Measurements from ENCODE around the gene CRELD2.

Gene CRELD2

DNA sequence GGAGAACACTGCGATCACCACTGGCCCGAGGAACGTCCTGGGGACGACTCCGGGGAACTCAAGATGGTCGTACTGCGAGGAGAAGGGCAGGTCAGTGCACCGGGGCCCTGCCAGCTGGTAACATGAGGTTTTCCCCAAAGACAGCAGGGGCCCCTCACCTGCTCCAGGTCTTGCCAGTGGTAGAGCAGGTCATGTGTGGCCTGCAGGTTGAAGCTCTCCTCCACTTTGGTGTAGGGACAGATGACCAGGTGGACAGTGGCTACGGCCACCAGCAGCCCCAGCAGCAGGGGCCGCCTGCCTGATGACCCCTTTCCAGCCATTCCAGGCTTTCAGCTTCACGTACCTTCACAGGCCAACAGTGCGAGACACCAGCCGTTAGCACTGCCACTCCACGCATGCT, 5.0 kb upstream of the CRELD2 start:
- DNase-seq: no peak

DNA sequence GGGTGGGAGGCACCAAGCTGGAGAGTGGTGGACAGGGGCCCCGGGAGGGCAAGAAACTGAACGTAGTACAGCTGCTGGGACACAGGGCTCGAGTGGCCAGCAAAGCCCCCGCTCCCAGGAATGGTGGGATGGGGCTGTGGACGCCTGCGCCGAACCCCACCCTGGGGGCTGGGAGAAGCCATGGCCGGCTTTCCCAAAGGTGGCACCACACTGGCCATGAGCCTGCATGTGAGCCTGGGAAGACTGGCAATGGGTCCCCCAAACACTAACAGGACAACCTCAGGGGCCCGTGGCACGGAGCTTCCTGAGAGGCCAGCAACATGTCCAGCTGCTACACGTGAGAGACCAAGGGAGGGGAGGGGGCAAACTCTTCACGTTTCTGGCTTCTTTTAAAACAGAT, 4.2 kb upstream of the CRELD2 start:
- no peak for DNase-seq

DNA sequence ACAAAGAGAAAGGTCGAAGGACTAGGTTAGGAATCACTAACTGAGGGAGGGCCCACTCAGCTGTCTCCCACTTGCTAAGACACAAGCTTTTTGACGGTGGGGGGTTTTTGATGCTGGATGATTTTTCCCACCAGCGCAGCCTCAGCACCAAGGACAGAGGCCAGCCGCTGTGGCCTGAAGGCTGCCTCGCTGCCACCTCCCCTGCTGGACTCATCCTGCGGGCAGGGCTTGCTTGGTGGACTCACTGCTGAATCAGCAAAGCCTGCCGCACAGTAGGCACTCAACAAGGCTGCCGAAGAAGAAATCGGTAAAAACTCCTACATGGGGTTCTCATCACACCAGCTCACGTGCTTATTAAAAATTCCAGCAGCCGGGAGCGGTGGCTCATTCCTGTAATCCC, 2.8 kb upstream of the CRELD2 start:
- no peak for DNase-seq

GRCh38 chr22:49916831-49917230, 1.6 kb upstream of the CRELD2 start:
- no peak for DNase-seq

DNA sequence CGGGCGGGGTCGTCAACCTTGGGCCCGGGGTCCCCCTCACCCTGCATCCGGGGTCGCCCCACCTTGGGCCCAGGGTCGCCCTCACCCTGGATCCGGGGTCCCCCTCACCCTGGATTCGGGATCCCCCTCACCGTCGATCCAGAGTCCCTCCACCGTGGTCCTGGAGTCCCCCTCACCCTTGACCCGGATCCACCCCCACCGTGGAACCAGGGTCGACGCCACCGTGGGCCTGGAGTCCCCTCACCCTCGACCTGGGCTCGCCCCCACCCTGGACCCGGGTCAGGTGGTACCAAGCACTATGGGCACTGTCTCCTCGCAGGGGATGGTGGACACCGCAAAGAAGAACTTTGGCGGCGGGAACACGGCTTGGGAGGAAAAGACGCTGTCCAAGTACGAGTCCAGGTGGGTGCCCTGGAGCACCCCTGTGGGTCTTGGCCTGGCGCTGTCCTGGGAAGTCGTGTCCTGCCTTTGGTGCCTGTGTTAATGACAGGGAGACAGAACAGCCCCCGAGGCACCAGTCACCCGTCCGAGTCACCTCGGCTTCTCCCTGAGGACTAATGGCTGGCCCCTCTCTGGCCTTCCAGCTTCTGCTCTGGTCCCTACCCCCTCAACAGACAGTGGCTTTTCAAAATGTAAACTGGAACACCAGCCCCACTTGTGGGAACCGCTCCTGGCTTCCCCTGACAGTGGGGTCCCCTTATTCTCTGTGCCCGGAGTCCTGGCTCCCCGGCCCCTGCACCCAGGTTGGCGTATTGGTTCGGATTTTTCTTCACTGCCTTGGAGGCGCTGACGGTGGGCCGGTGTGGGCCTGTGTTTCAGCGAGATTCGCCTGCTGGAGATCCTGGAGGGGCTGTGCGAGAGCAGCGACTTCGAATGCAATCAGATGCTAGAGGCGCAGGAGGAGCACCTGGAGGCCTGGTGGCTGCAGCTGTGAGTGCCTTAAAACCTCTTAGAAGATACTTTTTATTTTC, 762 bp downstream of the CRELD2 start:
- no peak for DNase-seq

GRCh38 chr22:49920859-49921258, 2.4 kb downstream of the CRELD2 start:
- no peak for DNase-seq

- DNase-seq: no peak
Observed at GRCh38 chr22:49921508-49922278, 3.3 kb downstream of the CRELD2 start.

DNA sequence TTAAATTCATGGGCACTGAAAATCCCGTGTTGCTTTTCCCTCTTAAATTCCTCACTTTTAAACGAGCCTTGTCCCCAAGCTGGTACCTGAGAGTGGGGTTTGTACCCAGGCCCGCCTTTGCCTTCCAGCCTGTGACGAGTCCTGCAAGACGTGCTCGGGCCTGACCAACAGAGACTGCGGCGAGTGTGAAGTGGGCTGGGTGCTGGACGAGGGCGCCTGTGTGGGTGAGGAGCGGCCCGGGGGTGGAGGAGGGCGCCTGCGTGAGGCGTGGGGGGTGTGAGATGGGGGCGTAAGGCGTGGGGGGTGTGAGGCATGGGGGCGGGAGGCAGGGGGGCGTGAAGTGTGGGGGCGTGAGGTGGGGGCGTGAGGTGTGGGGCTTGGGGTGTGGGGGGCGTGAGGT, 4.0 kb downstream of the CRELD2 start:
- DNase-seq: no peak

- no peak for DNase-seq
Observed at GRCh38 chr22:49922926-49923325, 4.5 kb downstream of the CRELD2 start.

GRCh38 chr22:49923445-49923844, 5.0 kb downstream of the CRELD2 start:
- peak; percentile 12 for DNase-seq

DNA sequence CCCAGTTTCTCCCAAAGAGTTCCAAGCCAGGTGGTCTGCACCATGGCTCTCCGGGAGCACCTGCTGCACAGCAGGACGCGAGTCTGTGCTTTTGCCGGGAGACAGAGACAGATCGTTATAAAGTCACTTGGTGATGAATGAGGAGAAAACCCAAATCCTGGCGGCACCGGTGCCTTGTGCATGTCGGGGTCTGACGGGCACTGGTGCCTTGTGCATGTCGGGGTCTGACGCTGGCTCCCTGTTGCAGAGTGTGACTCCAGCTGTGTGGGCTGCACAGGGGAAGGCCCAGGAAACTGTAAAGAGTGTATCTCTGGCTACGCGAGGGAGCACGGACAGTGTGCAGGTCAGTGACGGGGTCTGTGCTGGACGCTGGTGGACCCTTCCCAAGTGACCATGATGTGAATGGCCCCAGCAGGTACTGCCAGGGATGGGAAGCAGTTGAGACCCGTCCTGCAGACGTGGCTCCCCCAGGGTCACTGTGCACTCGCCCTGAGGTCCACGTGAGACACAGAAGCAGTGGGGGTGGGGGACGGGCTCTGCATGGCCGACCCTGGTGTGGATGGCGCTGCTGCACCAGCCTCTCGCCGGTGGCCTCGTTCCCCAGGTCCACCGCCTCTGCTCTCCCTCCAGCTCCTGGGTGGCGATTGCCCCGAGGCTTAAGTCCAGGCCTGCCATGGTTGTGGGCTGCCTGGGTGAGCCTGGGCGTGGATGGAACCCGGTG, 5.8 kb downstream of the CRELD2 start:
- no peak for DNase-seq

DNA sequence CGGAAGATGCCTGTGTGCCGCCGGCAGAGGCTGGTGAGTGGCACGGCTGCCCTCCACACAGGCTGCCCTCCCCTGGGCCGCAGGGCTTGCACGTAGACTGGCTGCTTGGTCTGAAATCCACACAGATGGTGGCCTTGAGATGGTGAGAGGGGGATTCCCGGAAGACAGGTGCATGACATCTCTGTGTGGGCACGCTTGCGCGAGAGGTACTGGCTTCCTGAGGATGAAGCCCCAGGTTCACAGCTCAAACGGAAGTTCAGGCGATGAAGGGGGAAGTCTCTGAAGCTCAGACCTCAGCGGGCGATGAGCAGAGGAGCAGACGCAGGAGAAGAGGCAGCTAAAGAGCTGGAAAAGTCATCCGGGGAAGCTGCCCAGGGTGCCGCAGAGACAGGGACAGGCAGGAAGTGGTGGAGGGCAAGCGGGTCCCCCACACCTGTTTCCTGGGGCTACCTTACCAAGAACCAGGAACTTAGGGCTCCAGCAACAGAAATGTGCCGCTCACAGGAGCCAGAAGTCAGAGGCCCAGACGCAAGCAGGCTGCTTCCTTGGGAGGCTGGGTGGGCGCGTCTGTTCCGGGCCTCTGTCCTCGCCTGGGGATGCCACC, 7.2 kb downstream of the CRELD2 start:
- DNase-seq: no peak

- DNase-seq: no peak
Observed at GRCh38 chr22:49926916-49927315, 8.5 kb downstream of the CRELD2 start.

GRCh38 chr22:49927483-49928184, 9.2 kb downstream of the CRELD2 start:
- no peak for DNase-seq

GRCh38 chr22:49928185-49928495, 9.7 kb downstream of the CRELD2 start:
- no peak for DNase-seq

- no peak for DNase-seq
Observed at GRCh38 chr22:49928555-49929210, 10.2 kb downstream of the CRELD2 start.

DNA sequence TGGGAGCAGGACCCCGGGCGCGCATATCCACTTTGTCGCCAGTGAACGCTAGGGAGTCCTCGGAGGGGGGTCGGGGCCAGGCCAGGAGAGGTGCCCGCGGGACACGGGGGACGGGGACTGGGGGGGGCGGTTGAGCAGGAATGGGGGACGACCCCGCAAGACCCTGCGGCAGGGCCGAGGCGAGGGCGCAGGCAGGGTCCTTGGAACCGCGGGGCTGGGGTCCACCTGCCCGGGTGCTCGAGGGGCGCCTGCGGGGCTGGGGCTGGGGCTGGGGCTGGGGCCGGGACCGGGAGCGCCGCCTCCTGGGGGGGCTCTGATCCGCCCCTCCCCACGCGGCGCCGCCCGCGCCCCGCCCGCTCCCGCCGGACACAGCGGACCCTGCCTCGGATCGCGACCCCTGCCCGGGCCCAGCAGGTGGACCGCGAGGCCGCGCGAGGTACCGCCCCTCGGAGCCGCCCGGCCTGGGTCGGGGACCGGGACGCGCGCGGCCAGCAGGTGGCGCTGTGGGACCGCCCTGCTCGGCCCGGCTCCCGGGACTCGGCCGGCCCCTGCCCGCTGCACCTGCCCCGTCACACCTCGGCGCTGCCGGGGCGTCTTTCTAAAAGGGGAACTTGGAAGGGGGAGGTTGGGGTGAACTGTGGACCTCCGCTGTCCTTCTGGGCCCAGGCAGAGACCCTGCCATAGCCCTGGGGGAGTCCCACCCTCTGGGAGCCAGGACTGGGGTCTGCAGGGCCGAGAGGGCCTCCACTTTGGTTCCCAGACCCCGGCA, 11.0 kb downstream of the CRELD2 start:
- peak; percentile 38 for DNase-seq

GRCh38 chr22:49929994-49930575, 11.7 kb downstream of the CRELD2 start:
- no peak for DNase-seq

DNA sequence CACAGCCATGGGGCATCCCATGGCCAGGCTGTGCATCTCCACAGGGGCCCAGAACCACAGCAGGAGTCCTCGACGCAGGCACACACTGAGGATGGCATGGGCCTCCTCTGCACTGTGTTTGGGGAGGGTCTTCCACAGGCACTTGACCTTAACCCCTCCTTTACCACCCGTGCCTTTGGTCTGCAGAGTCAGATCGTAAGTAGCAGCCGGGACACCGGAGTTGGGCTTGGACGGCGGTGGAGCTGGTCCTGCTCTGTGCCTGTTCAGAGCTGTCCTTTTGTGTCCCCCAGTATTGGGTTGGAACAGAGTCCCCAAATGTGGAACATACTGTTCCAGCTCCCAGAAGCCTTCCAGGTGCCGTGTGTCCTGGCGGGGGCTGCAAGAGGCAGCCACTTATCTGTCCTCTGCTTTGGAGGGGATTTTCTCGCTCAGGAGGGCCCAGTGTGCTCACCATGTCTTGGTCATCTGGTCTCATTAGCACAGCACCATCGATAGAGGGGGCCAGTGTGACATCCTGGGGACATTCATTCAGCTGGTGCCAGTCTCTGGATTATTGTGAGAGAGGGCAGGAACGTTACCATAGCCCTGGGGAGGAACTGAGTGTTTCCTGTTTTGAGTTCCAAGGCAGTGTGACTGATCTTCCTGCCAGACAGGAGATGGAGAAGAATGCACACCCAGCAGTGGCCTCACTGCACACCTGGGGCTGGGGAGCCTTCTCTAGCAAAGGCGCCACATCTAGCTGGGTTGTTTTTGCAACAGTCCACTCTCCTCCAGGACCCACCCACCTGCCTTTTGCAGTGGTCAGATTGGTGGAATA, 12.4 kb downstream of the CRELD2 start:
- DNase-seq: peak; percentile 82

Measured in hematopoietic multipotent progenitor cell treated with erythropoietin and hydrocortisone succinate and interleukin-3 and kit ligand, for 8 days (in vitro differentiated cells).